Fibroblast of lung (primary cell): ENCODE results near the gene POLR1D.

Experiments used
- CTCF ChIP-seq, 2 donors: IDR thresholded peaks in 1 of 2; conservative IDR thresholded peaks in 1 of 2; 1 replicate in 1 of 2; 2 replicates in 1 of 2; pipeline ENCODE4 v1.5.1; 2011 to 2012; ENCODE audit warnings: low read length in 2 of 2, control low read depth in 1 of 2, inconsistent platforms in 1 of 2, low read depth in 1 of 2, mild to moderate bottlenecking in 1 of 2
- EZH2 ChIP-seq: IDR thresholded peaks from 2 replicates; pipeline ENCODE4 v1.5.1; 2012; ENCODE audit warnings: low read length, control low read depth, mild to moderate bottlenecking; ENCODE audit errors: missing control alignments

DNA sequence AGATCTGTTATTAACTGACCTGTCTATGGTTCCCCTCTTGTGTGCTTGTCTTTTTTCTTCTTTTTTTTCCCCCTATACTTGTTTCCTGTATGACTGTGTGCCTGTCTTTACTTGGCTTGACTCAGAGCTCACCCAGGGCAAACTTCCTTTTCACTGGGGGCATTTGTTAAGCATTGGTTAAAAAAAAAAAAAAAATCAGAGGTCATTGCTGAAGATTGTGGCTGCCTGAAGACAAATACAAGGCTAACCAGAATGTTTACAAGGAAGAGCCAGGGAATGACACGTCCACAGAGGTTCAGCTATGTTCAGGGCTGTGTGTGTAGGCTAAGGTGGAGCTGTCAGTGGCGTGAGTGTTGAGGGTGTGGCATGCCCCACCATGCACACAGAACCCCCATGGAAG, 48.4 kb upstream of the POLR1D start:
- TF ChIP-seq CTCF (conservative IDR thresholded peaks at IDR 0.05 in 1 of 2, IDR thresholded peaks at IDR 0.05 in 1 of 2; ENCODE audit: low read depth in 1 of 2, low read length in 2 of 2) (no peak), EZH2 (no peak)
